Stimulated activated CD4-positive, alpha-beta T cell treated with anti-CD3 and anti-CD28 coated beads, Interleukin-4, amount 100 ng/mL, for 24 hours (primary cell): ENCODE measurements around the gene HPRT1.
"Not testable (repeated sequence)": the region's sequence is repeated elsewhere in the genome, so short reads cannot be mapped to it uniquely, and the experiment has no call there.

Experiments
- DNase-seq: peaks from one replicate; pipeline ENCODE4 v3.0.0-alpha.2; 2020

The HPRT1 gene, protein sequence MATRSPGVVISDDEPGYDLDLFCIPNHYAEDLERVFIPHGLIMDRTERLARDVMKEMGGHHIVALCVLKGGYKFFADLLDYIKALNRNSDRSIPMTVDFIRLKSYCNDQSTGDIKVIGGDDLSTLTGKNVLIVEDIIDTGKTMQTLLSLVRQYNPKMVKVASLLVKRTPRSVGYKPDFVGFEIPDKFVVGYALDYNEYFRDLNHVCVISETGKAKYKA

DNA sequence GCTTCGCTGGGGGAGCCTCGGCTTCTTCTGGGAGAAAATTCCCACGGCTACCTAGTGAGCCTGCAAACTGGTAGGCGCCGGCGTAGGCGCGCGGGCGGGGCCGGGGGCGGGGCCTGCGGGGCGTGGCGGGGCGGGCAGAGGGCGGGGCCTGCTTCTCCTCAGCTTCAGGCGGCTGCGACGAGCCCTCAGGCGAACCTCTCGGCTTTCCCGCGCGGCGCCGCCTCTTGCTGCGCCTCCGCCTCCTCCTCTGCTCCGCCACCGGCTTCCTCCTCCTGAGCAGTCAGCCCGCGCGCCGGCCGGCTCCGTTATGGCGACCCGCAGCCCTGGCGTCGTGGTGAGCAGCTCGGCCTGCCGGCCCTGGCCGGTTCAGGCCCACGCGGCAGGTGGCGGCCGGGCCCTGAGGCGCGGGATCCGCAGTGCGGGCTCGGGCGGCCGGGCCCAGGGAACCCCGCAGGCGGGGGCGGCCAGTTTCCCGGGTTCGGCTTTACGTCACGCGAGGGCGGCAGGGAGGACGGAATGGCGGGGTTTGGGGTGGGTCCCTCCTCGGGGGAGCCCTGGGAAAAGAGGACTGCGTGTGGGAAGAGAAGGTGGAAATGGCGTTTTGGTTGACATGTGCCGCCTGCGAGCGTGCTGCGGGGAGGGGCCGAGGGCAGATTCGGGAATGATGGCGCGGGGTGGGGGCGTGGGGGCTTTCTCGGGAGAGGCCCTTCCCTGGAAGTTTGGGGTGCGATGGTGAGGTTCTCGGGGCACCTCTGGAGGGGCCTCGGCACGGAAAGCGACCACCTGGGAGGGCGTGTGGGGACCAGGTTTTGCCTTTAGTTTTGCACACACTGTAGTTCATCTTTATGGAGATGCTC, at the start of gene HPRT1:
Gene HPRT1 (plus strand): TSS at position 161 of the 857 bp plus-strand sequence. CDS start 147 bp downstream, at position 308.
- DNase-seq: peak; percentile 70

DNA sequence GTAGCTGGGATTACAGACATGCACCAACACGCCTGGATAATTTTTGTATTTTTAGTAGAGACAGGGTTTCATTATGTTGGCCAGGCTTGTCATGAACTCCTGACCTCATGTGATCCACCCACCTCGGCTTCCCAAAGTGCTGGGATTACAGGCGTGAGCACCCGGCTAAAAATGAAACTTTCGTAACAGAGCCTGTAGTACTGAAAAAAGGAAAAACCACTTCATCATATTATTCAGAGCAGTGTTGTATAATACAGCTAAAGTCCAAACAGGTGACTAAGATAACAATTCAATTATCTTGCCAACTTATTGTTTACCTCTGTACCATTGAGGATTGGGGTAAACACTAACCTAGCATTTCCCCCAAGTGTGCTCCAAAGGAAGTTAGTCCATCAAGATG, 43.9 kb upstream of the HPRT1 start:
- DNase-seq: no peak

DNA sequence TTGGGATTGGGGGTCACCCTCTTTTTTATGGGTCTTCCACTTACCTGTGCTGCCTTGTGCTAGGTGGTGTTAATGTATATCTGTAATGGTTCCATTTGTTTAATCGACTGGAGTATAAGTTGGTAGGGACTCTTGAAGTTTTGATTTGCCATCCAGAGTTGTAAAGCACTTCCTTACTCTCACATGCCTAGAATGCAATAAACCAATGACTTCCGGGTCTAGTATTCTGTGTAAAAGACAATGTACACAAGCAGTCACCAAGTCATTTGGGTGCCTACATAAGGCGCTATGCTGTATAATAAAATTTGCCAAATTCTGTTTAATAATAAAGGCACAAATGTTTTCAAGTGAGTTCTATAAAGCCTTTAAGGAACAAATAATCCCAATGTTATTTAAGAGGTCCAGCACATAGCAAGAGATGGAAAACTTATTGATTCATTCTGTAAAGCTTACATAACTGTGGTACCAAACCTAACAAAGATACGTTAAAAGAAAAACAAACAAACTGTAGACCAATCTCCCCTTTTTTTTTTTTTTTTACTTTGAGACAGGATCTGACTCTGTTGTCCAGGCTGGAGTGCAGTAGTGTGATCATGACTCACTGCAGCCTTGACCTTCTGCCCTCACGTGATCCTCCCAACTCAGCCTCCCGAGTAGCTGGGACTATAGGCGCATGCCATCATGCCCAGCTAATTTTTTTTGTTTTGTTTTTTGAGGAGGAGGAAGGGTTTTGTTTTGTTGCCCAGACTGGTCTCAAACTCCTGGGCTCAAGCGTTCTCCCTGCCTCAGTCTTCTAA, 41.5 kb upstream of the HPRT1 start:
- DNase-seq: no peak

DNA sequence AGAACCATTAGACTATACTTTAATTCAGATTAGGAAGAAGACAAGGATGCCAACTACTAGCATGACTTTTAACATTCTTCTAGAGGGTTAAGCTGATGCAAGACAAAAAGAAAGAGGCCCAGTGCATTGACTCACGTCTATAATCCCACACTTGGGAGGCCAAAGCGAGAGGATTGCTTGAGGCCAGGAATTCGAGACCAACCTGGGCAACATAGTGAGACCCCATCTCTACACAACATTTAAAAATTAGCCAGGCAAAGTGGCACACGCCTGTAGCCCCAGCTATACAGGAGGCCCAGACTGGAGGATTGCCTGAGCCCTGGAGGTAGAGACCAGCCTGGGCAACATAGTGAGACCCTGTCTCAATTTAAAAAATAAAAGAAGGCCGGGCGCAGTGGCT, 40.2 kb upstream of the HPRT1 start:
- no peak for DNase-seq

DNA sequence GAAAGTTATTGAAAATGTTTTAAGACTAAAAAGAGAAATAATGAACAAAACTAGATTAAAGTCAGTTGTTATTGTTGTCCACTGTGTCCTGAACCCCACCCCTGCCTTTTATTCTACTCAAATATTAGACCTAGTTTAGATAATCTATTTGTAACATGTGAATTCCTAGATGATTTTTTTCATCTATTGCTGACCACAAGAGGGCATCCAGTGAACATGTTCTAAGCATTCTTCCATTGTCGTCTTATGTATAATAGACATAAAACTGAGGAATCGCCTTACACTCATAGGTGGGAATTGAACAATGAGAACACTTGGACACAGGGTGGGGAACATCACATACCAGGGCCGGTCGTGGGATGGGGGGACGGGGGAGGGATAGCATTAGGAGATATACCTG, 36.4 kb upstream of the HPRT1 start:
- no peak for DNase-seq

DNA sequence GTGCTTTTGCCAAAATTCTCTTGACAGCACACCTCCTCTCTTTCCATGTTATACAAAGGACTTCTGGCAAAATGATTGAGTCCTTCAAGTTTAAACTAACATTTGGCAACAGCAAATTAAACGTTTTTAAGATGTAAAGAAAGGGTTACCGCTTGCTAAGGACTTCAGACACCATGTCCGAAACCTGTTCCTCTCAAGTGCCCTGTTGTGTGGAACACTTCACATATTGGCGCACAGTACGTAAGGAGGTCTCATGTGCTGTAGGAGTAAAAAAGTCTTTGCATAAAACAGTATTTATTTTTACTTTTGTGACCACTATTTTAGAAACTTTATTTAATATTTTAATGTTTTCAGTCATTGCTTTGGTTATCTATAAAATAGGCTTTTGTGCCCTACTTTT, 33.7 kb upstream of the HPRT1 start:
- DNase-seq: no peak

DNA sequence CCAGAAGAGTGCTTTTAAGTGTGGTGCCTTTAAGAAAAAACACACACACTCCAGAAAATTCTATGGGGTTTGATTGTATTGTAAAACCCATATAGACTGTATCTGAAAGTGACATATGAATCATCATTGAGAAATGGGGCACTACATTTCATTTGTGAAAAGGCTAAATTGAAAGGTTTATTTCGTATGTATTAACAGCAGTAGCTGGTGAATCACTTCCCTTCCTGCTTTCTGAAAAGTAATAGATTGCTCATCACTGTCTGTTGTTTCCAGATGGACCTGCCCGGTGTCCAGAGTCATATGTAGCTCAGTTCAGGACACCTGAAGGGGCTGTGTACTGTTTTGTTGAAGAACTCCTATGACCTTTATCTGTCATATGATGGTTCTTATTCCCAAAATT, 28.1 kb upstream of the HPRT1 start:
- DNase-seq: peak; percentile 3

DNA sequence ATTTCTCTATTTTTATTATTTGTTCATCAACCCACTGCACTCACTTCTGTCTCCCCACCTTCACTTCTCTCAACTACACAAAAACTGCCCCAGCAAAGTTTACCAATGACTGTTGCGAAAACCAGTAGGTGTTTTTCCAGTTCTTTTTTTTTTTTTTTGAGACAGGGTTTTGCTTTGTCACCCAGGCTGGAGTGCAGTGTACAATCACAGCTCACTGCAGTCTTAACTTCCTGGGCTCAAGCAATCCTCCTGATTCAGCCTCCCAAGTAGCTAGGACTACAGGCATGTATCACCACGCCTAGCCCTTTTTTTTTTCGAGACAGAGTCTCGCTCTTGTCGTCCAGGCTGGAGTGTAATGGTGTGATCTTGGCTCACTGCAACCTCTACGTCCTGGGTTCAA, 24.1 kb upstream of the HPRT1 start:
- no peak for DNase-seq

DNA sequence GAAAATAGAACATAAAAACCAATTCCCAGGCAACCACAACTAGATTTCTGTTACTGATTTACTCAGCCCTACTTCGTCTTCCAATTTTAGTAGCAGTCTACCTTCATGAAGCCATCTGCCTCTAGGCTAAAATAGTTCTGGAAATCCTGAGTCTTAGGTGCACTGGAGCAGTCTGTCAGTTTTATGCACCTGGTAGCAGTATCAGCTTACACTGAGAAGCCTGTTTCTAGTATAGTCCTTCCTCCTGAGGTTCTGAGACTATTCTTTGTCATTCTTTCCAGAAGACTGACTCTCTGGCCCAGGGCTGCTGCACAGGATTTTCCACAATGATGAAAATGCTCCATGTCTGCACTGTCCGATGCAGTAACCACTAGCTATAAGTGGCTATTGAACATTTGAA, 16.9 kb upstream of the HPRT1 start:
- DNase-seq: no peak

DNA sequence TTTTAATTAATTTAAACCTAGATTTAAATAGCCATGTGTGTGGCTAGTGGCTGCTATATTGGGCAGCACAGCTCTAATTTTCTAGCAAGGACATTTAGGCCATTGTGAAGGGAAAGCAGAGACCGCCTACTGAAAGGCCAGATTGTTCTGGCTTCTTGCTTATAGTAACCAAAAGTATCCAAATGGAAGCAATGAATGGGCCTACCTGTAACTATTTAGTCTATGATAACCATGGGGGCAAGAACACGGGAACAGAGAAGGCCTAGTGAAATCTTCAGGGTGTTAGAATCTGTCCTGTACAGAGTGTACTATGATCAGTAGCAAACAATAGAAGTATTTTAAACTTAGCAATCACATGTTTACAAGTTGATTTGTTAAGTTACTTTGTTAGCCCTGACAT, 16.5 kb upstream of the HPRT1 start:
- DNase-seq: no peak

DNA sequence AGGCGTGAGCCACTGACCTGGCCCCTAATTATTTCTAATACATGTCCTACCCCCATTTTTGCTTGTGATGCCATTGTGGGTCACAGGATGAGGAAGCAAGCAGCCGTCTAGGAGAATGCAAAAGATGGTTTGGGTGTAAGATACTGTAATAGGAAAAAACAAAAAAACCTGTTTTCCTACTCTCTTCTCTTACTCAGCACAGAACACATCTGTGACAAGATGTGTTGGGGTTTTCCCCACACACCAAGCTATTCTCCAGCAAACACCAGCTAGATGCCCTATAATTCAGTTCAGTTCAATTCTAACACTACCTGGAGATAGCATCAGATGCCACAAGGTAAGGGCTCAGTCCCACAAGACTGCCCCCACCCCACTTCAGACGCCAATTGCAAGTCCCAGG, 15.3 kb upstream of the HPRT1 start:
- DNase-seq: no peak

DNA sequence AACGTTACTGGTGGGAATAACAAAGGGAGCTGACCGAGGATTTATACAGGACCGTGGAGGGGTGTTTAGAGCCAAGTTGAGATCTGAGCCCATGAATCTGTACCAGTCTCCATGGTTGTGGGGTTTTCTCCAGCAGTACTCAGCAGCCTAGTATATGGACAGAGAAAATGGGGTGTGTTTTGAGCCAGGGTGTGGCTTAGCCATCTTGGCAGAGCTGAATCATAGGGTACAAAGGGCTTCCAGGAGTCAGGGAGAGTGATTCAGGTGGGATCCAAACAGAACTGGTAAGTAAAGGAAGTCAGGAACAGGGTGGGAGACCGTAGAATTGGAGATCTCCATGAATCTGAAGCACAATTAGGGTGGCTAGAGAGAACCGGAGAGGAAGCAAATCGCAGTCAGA, 7.4 kb upstream of the HPRT1 start:
- DNase-seq: no peak

DNA sequence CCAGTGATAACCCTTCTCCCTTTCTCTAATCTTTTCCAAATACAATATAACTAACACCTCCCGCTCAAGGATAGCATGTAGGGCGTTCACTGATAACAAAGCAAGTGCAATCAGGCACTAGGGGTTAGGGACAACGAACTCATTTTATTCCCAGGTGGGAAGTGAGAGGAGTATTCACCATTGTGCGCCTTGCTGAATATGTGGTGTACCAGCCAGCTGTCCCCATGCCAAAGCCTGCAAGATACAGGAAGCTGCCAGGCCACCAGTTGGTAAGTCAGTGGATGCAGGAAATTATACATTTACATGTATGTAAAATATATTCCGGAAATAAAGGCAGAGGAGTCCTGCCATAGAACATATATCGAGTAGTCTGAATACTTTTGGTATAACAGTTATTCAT, 6.3 kb upstream of the HPRT1 start:
- DNase-seq: no peak

DNA sequence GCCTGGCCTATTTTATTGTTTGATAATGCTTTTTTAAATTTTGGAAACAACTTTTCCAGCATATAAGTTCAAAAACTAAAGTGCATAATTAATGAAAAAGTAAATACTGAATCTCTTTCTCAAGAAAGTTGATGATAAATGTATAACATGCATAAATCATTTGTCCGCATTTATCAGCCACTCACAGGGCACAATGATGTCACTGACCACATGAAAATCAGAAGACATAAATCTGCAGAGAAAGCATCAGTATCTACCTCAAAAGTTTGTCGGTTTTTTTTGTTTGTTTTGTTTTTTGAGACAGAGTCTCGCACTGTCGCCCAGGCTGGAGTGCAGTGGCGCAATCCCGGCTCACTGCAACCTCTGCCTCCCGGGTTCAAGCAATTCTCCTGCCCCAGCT, 5.5 kb upstream of the HPRT1 start:
- DNase-seq: no peak

DNA sequence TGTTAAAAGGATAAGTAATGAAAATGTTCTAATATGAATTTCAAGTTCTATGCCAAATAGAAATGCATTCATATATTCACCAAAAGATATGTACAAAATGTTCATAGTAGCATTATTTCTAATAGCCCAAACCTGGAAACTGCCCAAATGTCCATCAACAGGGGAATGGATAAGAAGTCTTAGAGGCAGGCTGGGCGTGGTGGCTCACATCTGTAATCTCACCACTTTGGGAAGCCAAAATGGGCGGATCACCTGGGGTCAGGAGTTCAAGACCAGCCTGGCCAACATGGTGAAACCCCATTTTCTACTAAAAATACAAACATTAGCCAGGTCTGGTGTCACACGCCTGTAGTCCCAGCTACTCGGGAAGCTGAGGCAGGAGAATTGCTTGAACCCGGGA, 2.3 kb upstream of the HPRT1 start:
- no peak for DNase-seq

DNA sequence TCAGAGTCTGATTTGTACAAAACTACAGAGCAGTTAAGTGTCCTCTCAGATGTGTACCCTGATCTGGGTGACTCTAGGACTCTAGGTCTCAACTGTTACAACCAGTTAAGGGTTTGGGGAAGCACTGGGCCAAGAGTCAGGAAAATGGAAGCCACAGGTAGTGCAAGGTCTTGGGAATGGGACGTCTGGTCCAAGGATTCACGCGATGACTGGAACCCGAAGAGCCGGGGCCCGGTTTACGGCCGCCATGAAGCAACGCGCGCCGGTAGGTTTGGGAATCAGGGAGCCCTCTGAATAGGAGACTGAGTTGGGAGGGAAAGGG, 321 bp upstream of the HPRT1 start:
- no peak for DNase-seq

DNA sequence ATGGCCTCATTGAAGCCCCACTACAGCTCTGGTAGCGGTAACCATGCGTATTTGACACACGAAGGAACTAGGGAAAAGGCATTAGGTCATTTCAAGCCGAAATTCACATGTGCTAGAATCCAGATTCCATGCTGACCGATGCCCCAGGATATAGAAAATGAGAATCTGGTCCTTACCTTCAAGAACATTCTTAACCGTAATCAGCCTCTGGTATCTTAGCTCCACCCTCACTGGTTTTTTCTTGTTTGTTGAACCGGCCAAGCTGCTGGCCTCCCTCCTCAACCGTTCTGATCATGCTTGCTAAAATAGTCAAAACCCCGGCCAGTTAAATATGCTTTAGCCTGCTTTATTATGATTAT, 876 bp downstream of the HPRT1 start:
- no peak for DNase-seq

DNA sequence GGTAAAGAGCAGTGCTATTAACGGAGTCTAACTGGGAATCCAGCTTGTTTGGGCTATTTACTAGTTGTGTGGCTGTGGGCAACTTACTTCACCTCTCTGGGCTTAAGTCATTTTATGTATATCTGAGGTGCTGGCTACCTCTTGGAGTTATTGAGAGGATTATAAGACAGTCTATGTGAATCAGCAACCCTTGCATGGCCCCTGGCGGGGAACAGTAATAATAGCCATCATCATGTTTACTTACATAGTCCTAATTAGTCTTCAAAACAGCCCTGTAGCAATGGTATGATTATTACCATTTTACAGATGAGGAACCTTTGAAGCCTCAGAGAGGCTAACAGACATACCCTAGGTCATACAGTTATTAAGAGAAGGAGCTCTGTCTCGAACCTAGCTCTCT, 1.5 kb downstream of the HPRT1 start:
- no peak for DNase-seq

DNA sequence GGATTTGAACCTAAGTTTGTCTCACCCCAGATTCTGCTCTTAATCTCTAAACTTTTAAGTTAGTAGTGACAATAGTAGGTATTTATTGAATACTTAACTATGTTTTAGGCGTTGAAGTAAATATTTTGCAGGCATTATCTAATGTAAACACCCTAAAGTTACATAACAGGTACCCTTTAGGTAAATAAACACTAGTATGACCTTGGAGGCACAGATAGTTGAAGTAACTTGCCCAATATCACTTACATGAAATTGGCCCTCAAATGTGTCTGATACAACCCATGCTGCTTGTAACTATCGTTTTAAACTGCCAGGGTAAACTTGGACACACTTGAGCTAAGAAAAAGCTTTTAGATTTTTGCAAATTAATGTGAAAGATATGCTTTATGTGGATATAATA, 3.0 kb downstream of the HPRT1 start:
- DNase-seq: no peak

DNA sequence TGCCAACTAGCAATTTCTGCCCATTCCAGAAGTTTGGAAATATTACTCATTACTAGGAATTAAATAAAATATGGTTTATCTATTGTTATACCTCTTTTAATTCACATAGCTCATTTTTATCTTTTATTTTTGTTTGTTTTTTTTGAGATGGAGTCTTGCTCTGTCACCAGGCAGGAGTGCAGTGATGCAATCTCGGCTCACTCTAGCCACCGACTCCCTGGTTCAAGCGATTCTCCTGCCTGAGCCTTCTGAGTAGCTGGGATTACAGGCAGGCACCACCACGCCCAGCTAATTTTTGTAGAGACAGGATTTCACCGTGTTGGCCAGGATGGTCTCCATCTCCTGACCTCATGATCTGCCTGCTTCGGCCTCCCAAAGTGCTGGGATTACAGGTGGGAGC, 4.5 kb downstream of the HPRT1 start:
- DNase-seq: not testable (repeated sequence)

DNA sequence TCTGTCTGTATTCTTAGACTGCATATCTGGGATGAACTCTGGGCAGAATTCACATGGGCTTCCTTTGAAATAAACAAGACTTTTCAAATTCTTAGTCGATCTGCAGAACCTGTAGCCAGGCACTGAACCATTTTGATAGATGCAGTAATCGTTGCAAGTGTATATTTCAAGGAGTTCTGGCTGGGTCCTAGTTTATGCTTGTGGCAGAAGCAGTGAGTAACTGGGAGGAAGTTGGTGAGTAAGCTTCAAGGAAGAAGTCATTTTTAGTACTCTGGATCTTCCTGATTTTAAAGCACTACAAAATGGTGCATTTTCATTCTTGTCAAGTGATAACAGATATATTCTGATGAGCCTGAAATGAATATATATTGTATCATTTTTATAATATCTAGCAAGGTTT, 9.5 kb downstream of the HPRT1 start:
- DNase-seq: no peak

DNA sequence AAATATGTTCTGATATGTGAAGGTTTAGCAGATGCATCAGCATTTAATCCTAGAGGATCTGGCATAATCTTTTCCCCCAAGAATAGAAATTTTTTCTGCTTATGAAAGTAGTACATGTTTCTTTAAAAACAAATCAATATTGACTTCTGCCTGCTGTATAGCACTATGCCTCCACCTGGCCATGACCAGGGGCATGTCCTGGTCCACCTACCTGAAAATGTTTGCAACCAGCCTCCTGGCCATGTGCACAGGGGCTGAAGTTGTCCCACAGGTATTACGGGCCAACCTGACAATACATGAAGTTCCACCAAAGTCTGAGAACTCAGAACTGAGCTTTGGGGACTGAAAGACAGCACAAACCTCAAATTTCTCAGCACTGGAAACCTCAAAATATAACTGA, 10.0 kb downstream of the HPRT1 start:
- no peak for DNase-seq

DNA sequence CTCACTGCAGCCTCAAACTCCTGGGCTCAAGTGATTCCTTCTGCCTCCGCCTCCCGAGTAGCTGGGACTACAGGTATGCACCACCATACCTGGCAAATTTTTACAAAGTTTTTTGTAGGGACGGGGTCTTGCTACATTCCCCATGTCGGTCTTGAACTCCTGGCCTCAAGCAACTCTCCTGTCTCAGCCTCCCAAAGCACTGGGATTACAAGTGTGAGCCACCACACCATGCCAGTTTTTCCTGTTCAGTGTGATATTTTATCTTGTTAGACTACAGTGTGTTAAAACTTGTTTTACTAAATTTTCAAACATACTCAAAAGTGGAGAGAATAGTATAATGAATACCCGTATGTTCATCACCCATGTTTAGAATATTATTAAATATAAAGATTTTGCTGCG, 12.1 kb downstream of the HPRT1 start:
- no peak for DNase-seq

DNA sequence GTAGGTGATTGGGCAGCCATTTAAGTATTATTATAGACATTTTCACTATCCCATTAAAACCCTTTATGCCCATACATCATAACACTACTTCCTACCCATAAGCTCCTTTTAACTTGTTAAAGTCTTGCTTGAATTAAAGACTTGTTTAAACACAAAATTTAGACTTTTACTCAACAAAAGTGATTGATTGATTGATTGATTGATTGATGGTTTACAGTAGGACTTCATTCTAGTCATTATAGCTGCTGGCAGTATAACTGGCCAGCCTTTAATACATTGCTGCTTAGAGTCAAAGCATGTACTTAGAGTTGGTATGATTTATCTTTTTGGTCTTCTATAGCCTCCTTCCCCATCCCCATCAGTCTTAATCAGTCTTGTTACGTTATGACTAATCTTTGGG, 16.3 kb downstream of the HPRT1 start:
- DNase-seq: no peak
